HG03457 (cell line): ENCODE measurements around the gene KLHDC8B.
"Not testable (repeated sequence)": the region's sequence is repeated elsewhere in the genome, so short reads cannot be mapped to it uniquely, and the experiment has no call there.

Experiments
- ATAC-seq: cut with Tn5 transposase; IDR thresholded peaks from one replicate; pipeline ENCODE4 v1.9.1; 2021; ENCODE audit warnings: moderate number of reproducible peaks; ENCODE audit not compliant: unreplicated experiment

Gene KLHDC8B

GRCh38 chr3:49181351-49181750 is 10.0 kb downstream of the KLHDC8B start:
- no peak for ATAC-seq

DNA sequence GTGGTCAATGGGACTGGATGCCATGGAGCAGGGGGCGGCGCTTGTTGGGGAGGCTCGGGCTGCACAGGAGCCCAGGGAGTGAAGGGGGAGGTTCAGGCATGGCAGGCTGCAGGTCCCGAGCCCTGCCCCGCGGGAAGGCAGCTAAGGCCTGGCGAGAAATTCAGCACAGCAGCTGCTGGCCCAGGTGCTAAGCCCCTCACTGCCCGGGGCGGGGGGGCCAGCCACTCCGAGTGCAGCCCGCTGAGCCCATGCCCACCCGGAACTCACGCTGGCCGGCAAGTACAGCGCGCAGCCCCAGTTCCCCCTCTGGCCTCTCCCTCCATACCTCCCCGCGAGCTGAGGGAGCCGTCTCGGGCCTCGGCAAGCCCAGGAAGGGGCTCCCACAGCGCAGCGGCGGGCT is 11.3 kb downstream of the KLHDC8B start:
- no peak for ATAC-seq

- ATAC-seq, result no peak
Measured at GRCh38 chr3:49183873-49184272, 12.5 kb downstream of the KLHDC8B start.

- ATAC-seq, result no peak
Measured at GRCh38 chr3:49191741-49192140, 20.3 kb downstream of the KLHDC8B start.

- no peak for ATAC-seq
Measured at GRCh38 chr3:49198161-49198560, 26.8 kb downstream of the KLHDC8B start.

GRCh38 chr3:49198611-49199230 is 27.3 kb downstream of the KLHDC8B start:
- no peak for ATAC-seq

DNA sequence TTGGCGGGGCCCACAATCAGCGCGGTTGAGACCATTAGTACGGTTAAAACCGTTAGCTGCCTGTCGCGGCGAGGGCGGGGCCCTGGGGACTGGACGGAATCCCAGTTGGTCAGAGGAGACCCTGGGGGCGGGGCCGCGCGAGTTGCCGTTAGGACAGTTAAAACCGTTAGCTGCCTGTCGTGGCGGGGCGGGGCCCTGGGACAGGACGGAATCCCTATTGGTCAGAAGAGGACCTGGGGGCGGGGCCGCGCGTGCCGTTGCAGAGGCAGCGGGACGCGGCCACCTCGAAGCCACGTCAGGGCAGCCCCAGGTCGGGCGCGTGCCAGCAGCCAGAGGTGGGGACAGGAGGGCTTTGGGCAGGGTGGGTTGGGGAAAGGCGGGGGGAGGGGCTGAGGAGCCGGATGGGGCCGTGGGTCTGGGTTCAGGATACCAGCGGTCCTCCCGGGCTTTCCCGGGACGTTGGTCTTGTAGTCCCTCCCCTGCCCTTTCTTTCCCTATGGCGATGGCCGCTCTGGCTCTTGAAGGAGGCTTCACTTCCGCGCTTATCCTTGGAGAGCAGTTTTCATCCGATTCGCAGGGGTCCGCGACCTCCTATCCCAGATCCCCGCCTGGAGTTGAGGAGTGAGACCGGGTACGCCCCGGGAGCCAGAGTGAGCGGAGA is 28.0 kb downstream of the KLHDC8B start:
- ATAC-seq, result no peak

DNA sequence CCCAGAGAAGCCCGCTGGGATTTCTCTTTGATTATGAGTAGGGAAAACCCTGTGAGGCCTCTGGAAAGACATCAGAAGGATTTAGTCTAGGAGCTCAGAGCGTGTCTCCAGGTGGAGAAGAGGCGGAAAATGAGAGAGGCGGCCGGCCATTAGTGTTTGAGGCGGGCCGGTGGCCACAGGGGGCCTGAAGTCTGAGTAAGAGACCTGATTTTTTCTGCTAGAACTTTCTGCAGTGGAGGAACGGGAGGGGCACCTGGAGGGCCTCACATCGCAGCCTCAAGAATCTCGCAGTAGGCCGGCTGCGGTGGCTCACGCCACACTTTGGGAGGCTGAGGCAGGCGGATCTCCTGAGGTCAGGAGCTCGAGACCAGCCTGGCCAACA is 28.5 kb downstream of the KLHDC8B start:
- ATAC-seq, result no peak

DNA sequence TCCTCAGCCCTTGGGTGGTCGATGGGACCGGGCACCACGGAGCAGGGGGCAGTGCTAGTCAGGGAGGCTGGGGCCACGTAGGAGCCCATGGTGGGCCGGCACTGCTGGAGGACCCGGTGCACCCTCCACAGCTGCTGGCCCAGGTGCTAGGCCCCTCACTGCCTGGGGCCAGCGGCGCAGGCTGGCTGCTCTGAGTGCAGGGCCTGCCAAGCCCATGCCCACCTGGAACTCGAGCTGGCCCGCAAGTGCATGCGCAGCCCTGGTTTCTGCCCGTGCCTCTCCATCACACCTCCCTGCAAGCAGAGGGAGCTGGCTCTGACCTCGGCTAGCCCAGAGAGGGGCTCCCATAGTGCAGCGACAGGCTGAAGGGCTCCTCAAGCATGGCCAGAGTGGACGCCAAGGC is 42.1 kb downstream of the KLHDC8B start:
- ATAC-seq, result no peak

DNA sequence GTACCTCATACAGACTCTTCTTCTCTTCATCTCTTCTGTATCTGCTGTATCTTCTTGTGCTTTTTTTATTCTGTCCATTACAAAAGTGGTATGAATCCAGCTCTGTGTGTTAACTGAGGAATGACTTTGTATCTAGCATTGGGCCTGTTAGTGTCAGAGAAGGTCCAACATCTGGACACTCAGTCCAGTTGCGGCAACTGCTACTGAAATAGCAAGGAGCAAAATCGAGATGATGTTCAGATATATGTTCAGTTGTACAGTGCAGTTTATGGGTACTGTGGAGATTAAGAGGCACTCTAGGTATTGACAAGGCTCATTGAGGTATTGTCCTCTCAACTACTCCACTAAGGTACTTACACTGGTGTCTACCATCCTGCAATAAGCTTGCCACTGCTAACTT is 42.6 kb downstream of the KLHDC8B start:
- no peak for ATAC-seq

DNA sequence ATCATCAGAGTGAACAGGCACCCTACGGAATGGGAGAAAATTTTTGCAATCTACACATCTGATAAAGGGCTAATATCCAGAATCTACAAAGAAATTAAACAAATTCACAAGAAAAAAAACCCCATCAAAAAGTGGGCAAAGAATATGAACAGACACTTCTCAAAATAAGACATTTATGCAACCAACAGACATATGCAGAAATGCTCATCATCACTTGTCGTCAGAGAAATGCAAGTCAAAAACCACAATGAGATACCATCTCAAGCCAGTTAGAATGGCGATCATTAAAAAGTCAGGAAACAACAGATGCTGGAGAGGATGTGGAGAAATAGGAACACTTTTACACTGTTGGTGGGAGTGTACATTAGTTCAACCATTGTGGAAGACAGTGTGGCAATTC is 45.3 kb downstream of the KLHDC8B start:
- ATAC-seq, result not testable (repeated sequence)

DNA sequence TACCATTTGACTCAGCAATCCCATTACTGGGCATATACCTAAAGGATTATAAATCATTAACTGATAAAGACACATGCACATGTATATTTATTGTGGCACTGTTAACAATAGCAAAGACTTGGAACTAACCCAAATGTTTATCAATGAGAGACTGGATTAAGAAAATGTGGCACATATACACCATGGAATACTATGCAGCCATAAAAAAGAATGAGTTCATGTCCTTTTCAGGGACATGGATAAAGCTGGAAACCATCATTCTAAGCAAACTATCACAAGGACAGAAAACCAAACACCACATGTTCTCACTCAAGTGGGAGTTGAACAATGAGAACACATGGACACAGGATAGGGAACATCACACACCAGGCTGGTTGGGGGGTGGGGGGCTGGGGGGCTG is 45.7 kb downstream of the KLHDC8B start:
- ATAC-seq, result not testable (repeated sequence)

DNA sequence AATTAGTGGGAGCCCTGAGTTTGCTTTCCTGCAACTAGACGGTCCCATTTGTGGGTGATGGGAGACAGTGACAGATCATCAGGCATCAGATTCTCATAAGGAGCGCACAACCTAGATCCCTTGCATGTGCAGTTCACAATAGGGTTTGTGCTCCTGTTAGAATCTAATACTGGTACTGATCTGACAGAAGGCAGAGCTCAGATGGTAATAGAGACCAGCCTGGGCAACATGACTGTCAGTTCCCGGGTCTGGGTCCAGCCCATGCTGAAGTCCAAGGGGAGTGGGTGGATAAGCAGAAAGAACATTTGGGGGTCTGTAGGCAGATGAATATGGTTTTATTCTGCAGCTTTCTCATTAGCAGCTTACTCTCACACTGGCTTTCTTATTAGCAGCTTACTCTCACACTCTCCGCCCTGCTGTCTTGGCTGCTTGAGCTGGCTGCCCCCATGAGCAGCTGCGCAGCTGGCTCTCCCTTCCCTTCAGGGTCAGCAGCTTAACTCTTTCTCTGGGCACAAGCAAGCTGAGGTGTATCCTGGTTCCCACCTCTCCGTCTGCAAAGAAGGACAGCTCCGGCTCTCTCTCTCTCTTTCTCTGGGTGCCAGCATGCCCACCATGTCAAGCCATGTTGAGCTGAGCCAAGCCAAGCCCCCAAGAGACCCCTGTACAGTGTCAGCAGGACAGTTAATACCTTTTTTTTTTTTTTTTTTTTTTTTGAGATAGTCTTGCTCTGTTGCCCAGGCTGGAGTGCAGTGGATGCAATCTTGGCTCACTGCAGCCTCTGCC is 46.5 kb downstream of the KLHDC8B start:
- ATAC-seq, result no peak

- not testable (repeated sequence) for ATAC-seq
Measured at GRCh38 chr3:49218471-49218989, 47.1 kb downstream of the KLHDC8B start.

GRCh38 chr3:49219132-49219531 is 47.7 kb downstream of the KLHDC8B start:
- no peak for ATAC-seq

DNA sequence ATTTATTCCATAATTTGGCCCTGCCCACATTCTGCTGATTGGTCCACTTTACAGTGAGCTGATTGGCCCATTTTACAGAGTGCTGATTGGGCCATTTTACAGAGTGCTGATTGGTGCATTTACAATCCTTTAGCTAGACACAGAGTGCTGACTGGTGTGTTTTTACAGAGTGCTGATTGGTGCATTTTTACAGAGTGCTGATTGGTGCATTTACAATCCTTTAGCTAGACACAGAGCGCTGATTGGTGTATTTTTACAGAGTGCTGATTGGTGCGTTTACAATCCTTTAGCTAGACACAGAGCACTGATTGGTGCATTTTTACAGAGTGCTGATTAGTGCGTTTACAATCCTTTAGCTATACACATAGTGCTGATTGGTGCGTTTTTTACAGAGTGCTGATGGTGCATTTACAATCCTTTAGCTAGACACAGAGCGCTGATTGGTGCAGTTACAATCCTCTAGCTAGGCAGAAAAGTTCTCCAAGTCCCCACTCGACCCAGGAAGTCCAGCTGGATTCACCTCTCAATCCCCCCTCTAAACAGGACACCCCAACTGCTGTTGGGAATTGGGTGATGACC is 49.7 kb downstream of the KLHDC8B start:
- not testable (repeated sequence) for ATAC-seq

- no peak for ATAC-seq
Measured at GRCh38 chr3:49222002-49222401, 50.6 kb downstream of the KLHDC8B start.
